GM19463 (cell line): ENCODE results near the gene LPIN1.
"Not testable (repeated sequence)": the region's sequence is repeated elsewhere in the genome, so short reads cannot be mapped to it uniquely, and the experiment has no call there.

Source experiments
- ATAC-seq: cut with Tn5 transposase; IDR thresholded peaks from one replicate; pipeline ENCODE4 v1.9.1; 2021; ENCODE audit warnings: mild to moderate bottlenecking, moderate library complexity; ENCODE audit not compliant: unreplicated experiment

The LPIN1 gene

GRCh38 chr2:11829324-11829946 lies 83.0 kb downstream of the LPIN1 start:
- peak; percentile 19 for ATAC-seq

GRCh38 chr2:11829947-11830707 lies 83.7 kb downstream of the LPIN1 start:
- peak; percentile 80 for ATAC-seq

GRCh38 chr2:11830708-11831301 lies 84.4 kb downstream of the LPIN1 start:
- ATAC-seq: no peak

- ATAC-seq: no peak
These were observed 85.0 kb downstream of the LPIN1 start for GRCh38 chr2:11831415-11831814.

- no peak for ATAC-seq
These were observed 86.1 kb downstream of the LPIN1 start for GRCh38 chr2:11832531-11832930.

GRCh38 chr2:11833601-11834000 lies 87.2 kb downstream of the LPIN1 start:
- ATAC-seq: no peak

- ATAC-seq: no peak
These were observed 89.0 kb downstream of the LPIN1 start for GRCh38 chr2:11835403-11835802.

GRCh38 chr2:11836647-11837219 lies 90.3 kb downstream of the LPIN1 start:
- ATAC-seq: no peak

- ATAC-seq: no peak
These were observed 91.7 kb downstream of the LPIN1 start for GRCh38 chr2:11837875-11838734.

GRCh38 chr2:11839916-11840315 lies 93.5 kb downstream of the LPIN1 start:
- ATAC-seq: no peak

- ATAC-seq: no peak
These were observed 95.9 kb downstream of the LPIN1 start for GRCh38 chr2:11842336-11842735.

- ATAC-seq: not testable (repeated sequence)
These were observed 98.4 kb downstream of the LPIN1 start for GRCh38 chr2:11844798-11845197.

GRCh38 chr2:11847935-11848334 lies 101.5 kb downstream of the LPIN1 start:
- not testable (repeated sequence) for ATAC-seq

GRCh38 chr2:11850082-11850481 lies 103.7 kb downstream of the LPIN1 start:
- ATAC-seq: no peak

GRCh38 chr2:11852526-11853196 lies 106.2 kb downstream of the LPIN1 start:
- ATAC-seq: no peak

- ATAC-seq: no peak
These were observed 106.8 kb downstream of the LPIN1 start for GRCh38 chr2:11853197-11853588.

GRCh38 chr2:11855064-11855760 lies 108.8 kb downstream of the LPIN1 start:
- no peak for ATAC-seq

GRCh38 chr2:11856095-11856494 lies 109.7 kb downstream of the LPIN1 start:
- no peak for ATAC-seq

- ATAC-seq: no peak
These were observed 112.5 kb downstream of the LPIN1 start for GRCh38 chr2:11858883-11859282.

- ATAC-seq: not testable (repeated sequence)
These were observed 113.5 kb downstream of the LPIN1 start for GRCh38 chr2:11859975-11860374.
